ENCODE measurements around the gene GRHL3. TPM values are rescaled to one million over a fixed set of nuclear protein-coding genes. Genes with fewer than 3 reads are reported as not detected.

The GRHL3 gene
- polyA plus RNA-seq, 12 donors: 0.09 to 36.4 (median 0.29) TPM; not detected in 3

- DNase-seq: no peak
These were observed 25.5 kb upstream of the GRHL3 start for GRCh38 chr1:24293392-24294227.

GRCh38 chr1:24294228-24294672 is 24.9 kb upstream of the GRHL3 start:
- DNase-seq: no peak

GRCh38 chr1:24294716-24295371 is 24.3 kb upstream of the GRHL3 start:
- no peak for DNase-seq

- DNase-seq: no peak
These were observed 23.6 kb upstream of the GRHL3 start for GRCh38 chr1:24295535-24295934.

- no peak for DNase-seq
These were observed 21.8 kb upstream of the GRHL3 start for GRCh38 chr1:24297187-24297851.

GRCh38 chr1:24297852-24298232 is 21.3 kb upstream of the GRHL3 start:
- DNase-seq: no peak

- no peak for DNase-seq
These were observed 20.6 kb upstream of the GRHL3 start for GRCh38 chr1:24298606-24299005.

GRCh38 chr1:24299901-24300300 is 19.3 kb upstream of the GRHL3 start:
- DNase-seq: no peak

GRCh38 chr1:24300971-24301784 is 18.0 kb upstream of the GRHL3 start:
- no peak for DNase-seq

GRCh38 chr1:24301785-24302175 is 17.4 kb upstream of the GRHL3 start:
- DNase-seq: no peak

GRCh38 chr1:24302209-24302611 is 16.9 kb upstream of the GRHL3 start:
- no peak for DNase-seq

GRCh38 chr1:24303600-24303999 is 15.6 kb upstream of the GRHL3 start:
- DNase-seq: no peak

- no peak for DNase-seq
These were observed 14.4 kb upstream of the GRHL3 start for GRCh38 chr1:24304763-24305162.

GRCh38 chr1:24308365-24309015 is 10.7 kb upstream of the GRHL3 start:
- no peak for DNase-seq

- no peak for DNase-seq
These were observed 9.2 kb upstream of the GRHL3 start for GRCh38 chr1:24309762-24310485.

GRCh38 chr1:24311234-24311633 is 7.9 kb upstream of the GRHL3 start:
- no peak for DNase-seq

- no peak for DNase-seq
These were observed 7.4 kb upstream of the GRHL3 start for GRCh38 chr1:24311741-24312140.

- no peak for DNase-seq
These were observed 3.8 kb upstream of the GRHL3 start for GRCh38 chr1:24315391-24315790.

GRCh38 chr1:24316645-24317044 is 2.5 kb upstream of the GRHL3 start:
- no peak for DNase-seq

GRCh38 chr1:24317081-24317480 is 2.1 kb upstream of the GRHL3 start:
- no peak for DNase-seq

All from muscle of arm (tissue), 12 donors.